Activated T-cell treated with anti-CD3 and anti-CD28 coated beads for 48 hours (primary cell): ENCODE results near the gene PRKAR1B.

ENCODE experiments used
- DNase-seq: peaks from one replicate; pipeline ENCODE4 v3.0.0-alpha.2; 2020; ENCODE audit warnings: low read depth

PRKAR1B gene

GRCh38 chr7:739983-740942, 13.2 kb upstream of the PRKAR1B start:
- no peak for DNase-seq

- no peak for DNase-seq
These were observed 12.4 kb upstream of the PRKAR1B start for GRCh38 chr7:739455-739982.

GRCh38 chr7:738723-739454, 11.8 kb upstream of the PRKAR1B start:
- no peak for DNase-seq

GRCh38 chr7:738241-738640, 11.2 kb upstream of the PRKAR1B start:
- no peak for DNase-seq

- no peak for DNase-seq
These were observed 7.7 kb upstream of the PRKAR1B start for GRCh38 chr7:734808-735207.

DNA sequence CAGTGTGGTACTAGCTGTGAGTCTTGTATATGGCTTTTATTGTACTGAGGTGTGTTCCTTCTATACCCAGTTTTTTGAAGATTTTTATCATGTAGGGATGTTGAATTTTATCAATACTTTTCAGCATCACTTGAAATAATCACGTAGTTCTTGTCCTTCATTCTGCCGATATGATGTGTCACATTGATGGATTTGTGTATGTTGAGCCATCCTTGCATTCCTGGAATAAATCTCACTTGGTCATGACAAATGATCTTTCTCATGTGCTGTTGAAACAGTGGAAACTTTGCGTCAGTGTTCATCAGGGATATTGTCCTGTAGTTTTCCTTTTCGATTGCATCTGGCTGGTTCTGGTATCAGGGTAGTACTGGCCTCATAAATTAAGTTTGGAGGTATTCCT, 7.1 kb upstream of the PRKAR1B start:
- DNase-seq, result no peak

- no peak for DNase-seq
These were observed 5.5 kb upstream of the PRKAR1B start for GRCh38 chr7:732556-732955.

DNA sequence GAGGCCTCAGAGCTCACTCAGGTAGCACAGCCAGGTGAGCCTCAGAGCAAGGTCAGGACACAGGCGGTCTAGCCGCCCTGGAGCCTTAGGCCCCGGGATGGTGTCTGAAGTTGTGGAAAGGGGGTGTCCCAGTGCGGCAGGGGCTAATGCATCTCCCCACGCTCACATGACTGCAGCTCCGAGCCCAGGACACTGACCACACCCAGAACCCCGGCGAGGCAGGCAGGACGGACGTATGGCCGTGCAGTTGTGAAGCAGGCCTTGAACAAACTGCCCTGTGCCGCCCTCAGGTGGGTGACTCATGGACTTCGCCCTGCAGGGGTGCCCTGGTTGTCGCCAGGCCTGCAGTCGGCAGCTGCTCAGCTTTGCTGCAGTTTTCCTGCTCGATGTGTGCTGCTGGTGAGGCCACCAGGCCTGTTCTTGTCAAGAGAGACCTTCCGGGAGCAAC, 5.0 kb upstream of the PRKAR1B start:
- no peak for DNase-seq

GRCh38 chr7:731440-732085, 4.5 kb upstream of the PRKAR1B start:
- DNase-seq, result no peak

DNA sequence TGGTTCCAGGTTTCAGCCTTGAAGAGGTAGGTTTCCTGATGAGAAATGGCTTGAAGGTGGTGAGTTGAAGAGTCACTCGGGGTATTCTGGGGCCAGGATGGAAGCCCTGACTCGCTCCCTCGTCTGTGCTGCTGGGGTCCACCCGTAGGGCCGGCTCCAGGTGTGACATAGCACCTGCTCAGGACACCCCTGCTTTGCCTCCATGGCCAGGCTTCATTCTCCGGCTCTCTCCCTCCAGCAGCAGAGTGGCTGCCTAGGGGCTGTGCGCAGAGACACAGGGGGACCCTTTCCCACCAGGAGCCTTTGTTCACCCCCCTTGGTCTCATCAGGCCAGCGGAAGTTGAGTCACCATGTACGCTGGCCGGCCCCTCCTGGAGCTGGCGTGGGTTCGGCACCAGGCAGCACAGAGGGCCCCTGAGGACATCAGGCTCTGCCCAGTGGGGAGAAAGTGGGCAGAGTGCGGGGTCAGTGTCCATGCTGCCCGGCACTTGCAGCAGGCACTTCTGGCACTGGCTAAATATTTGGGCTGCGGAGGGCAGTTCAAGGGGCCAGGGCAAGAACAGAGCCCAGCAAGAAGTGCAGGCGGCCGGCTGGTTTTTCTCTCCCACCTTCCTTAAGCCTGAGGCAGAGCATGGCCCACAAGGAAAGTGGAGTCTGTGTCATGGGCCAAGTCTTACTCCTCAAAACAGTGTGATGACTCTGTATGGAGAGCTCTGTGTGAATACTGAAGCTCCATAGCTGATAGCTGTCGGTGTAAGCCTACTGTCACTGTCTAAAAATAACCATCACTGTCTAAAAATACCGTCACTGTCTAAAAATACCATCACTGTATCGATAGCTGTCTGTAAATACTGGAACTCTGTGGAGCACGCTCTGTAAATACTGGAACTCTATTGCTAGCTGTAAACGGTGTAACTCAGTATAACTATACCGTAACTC, 3.7 kb upstream of the PRKAR1B start:
- no peak for DNase-seq

DNA sequence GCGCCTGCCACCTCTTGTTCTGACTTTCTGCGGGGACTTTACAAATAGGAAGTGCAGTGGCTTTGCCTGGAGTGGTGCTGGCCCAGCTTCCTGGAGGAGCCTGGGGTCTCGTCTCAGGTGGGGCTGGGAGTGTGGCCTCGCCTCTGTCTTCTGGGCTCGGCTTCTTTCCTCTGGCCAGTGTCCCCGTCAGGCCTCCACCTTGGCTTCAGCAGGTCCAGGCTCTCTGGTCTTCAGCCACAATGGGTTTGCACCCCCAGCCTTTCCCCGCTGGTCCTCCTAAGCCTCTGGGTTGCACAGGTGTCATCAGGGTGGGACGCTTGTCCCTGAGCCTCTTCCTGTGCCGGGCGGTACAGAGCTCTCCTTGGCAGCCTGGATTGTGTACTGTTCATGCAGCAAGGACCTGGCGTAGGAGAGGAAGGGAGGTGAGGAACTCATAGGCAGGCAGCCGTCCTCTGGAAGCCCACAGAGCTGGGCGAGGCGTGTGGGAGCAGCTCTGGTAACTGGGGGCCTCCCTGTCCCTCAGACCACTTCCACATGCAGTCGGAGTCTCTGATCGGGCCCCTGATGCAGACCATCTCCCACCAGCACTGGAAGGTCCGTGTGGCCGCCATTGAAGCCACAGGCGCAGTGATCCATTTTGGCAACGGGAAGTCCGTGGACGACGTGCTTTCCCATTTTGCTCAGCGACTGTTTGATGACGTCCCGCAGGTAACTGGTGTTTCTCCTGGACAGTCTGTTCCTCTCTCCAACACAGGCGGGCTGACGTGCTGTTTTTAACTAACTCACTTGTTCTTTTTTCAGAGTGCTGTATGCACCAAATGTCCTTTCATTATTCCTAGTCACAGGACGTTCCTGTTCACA, 2.3 kb upstream of the PRKAR1B start:
- DNase-seq, result no peak

DNA sequence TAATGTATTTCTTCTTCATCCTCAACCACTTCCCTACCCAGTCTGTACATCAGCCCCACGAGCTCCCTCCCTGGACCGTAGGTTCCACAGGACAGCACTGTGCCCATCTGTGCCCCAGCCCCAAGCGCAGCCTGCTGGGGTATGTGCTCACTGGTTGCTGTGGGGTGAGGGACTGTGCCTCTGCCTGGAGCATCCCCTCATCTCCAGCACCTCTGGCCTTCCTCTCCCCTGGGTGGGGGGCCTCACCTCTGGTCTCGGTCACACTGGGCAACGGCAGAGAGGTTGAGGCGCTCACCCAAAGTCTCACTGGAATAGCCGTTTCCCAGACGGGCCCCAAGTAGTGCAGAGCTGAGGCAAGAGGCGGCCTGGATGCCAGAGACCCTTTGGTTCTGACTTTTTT, 1.5 kb upstream of the PRKAR1B start:
- DNase-seq, result no peak

GRCh38 chr7:727806-728460, 852 bp upstream of the PRKAR1B start:
- no peak for DNase-seq

GRCh38 chr7:726854-727103, 302 bp downstream of the PRKAR1B start:
- no peak for DNase-seq

GRCh38 chr7:726084-726853, 812 bp downstream of the PRKAR1B start, which contains the start of gene DNAAF5:
Gene DNAAF5 (plus strand): TSS chr7:726699. CDS start chr7:726721, 22 bp downstream.
- peak; percentile 88 for DNase-seq

DNA sequence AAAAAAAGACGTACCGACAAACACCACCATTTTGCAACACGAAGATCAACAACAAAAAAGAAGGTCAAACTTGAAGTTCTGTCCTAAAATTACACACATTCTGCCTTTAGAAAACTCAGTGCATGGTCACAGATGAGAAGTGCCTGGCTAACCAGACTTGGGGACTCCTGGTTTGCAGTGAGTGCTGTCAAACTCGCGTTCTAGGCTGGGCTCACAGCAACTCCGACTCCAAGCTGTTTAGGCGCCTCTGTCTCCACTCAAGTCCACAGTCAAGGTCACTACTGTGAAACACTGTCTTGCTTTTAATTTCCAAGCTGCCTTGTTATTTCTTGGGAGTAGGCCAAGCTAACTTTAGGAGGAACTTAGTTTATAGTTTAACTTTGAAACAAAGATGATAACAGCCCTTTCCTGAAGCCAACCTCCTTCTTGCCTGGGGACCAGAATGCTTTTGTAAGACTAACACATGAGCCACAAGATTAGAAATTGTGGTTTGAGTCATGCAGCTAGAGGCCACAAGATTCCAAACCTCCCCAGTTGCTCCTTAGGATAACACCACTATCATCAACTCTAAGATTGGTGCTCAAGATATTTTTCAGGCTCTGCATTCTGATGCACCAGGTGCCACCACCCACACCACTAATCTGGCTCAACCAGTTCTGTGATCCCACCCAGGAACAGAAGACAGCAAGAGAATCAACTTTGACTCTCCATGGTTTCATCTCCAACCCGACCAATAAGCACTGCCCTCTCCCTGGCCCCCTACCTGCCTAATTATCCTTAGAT, 1.7 kb downstream of the PRKAR1B start:
- DNase-seq, result no peak

DNA sequence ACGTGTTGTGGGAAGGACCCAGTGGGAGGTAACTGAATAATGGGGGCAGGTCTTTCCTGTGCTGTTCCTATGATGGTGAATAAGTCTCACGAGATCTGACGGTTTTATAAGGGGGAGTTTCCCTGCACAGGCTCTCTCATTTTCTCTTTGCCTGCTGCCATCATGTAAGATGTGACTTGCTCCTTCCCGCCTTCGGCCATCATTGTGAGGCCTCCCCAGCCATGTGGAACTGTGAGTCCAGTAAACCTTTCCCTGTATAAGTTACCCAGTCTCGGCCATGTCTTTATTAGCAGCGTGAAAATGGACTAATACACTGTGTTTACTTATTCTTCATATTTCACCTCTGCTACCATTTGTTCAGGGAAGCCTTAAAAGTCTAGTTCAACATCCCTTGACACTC, 2.8 kb downstream of the PRKAR1B start:
- no peak for DNase-seq

GRCh38 chr7:723541-723940, 3.5 kb downstream of the PRKAR1B start:
- DNase-seq, result no peak
